ES-I3 (cell line): Measurements from ENCODE around the gene NDRG4.

Experiments used
- H3K36me3 ChIP-seq: 2 replicates; pipeline ENCODE4 v1.6.1; 2013; ENCODE audit warnings: mild to moderate bottlenecking, low read length, control low read depth, moderate library complexity; ENCODE audit not compliant: insufficient read depth
- H3K4me1 ChIP-seq: 2 replicates; pipeline ENCODE4 v1.6.1; 2013; ENCODE audit warnings: mild to moderate bottlenecking, control low read depth, low read length; ENCODE audit not compliant: insufficient read depth
- H3K9ac ChIP-seq: 2 replicates; pipeline ENCODE4 v1.6.1; 2013; ENCODE audit warnings: low read depth, mild to moderate bottlenecking, low read length, moderate library complexity
- H3K9me3 ChIP-seq: 2 replicates; pipeline ENCODE4 v1.6.1; 2013; ENCODE audit warnings: mild to moderate bottlenecking, low read length, moderate library complexity; ENCODE audit not compliant: control insufficient read depth, insufficient read depth

NDRG4 gene

GRCh38 chr16:58543685-58544084, 43.7 kb downstream of the NDRG4 start:
- no peak overlapping the region for H3K9ac ChIP-seq
- H3K36me3 ChIP-seq = peaks cover 46% of the 10 kb centered on the region
- no peaks in the 10 kb centered on the region for H3K4me1 ChIP-seq
- no peaks in the 10 kb centered on the region for H3K9me3 ChIP-seq

GRCh38 chr16:58548378-58548777, 48.4 kb downstream of the NDRG4 start:
- Histone ChIP-seq H3K36me3 (peaks cover 20% of the 10 kb centered on the region), H3K9ac (no peak overlapping the region), H3K4me1 (no peaks in the 10 kb centered on the region), H3K9me3 (no peaks in the 10 kb centered on the region)

GRCh38 chr16:58551496-58551895, 51.6 kb downstream of the NDRG4 start:
- Histone ChIP-seq H3K9ac (no peak overlapping the region), H3K4me1 (no peaks in the 10 kb centered on the region), H3K36me3 (peaks cover 22% of the 10 kb centered on the region), H3K9me3 (no peaks in the 10 kb centered on the region)

GRCh38 chr16:58556678-58557077, 56.7 kb downstream of the NDRG4 start:
- Histone ChIP-seq H3K4me1 (no peaks in the 10 kb centered on the region), H3K9me3 (no peaks in the 10 kb centered on the region), H3K36me3 (peaks cover 23% of the 10 kb centered on the region), H3K9ac (no peak overlapping the region)
